GM18520 (cell line): ENCODE measurements around the gene CLDN6.
A peak's percentile ranks its signal among the peaks of the same experiment; 100 is the strongest.

ENCODE experiments used
- ATAC-seq: cut with Tn5 transposase; IDR thresholded peaks from one replicate; pipeline ENCODE4 v1.9.1; 2021; ENCODE audit not compliant: unreplicated experiment

CLDN6 gene

GRCh38 chr16:2973093-2973492 lies 44.9 kb downstream of the CLDN6 start:
- no peak for ATAC-seq

GRCh38 chr16:2971985-2972784 lies 45.8 kb downstream of the CLDN6 start:
- ATAC-seq = no peak

GRCh38 chr16:2971134-2971984 lies 46.6 kb downstream of the CLDN6 start:
- ATAC-seq = no peak

- no peak for ATAC-seq
Measured at GRCh38 chr16:2970563-2970962, 47.4 kb downstream of the CLDN6 start.

GRCh38 chr16:2969545-2970521 lies 48.1 kb downstream of the CLDN6 start:
- ATAC-seq = no peak

- peak; percentile 67 for ATAC-seq
Measured at GRCh38 chr16:2968738-2969544, 49.0 kb downstream of the CLDN6 start, which contains the start of gene PAQR4. Gene PAQR4 (plus strand): TSS chr16:2969348. CDS start chr16:2969675, 327 bp downstream.

- no peak for ATAC-seq
Measured at GRCh38 chr16:2968368-2968737, 49.6 kb downstream of the CLDN6 start.

GRCh38 chr16:2967721-2968161 lies 50.2 kb downstream of the CLDN6 start:
- no peak for ATAC-seq

GRCh38 chr16:2967211-2967631 lies 50.8 kb downstream of the CLDN6 start:
- ATAC-seq = no peak

- ATAC-seq = no peak
Measured at GRCh38 chr16:2966808-2967191, 51.2 kb downstream of the CLDN6 start.

GRCh38 chr16:2966043-2966807 lies 51.8 kb downstream of the CLDN6 start:
- no peak for ATAC-seq
